SU-DHL-6 (cell line): ENCODE data around the gene HIPK3.

Experiments
- H2AFZ ChIP-seq: fragments of 200-600 bp; sonication (generic); 2 replicates; pipeline ENCODE4 v1.6.1; 2014; ENCODE audit warnings: low read depth, mild to moderate bottlenecking, moderate library complexity, mixed read lengths, antibody characterized with exemption, low read length; ENCODE audit not compliant: severe bottlenecking
- H3F3A ChIP-seq: fragments of 200-600 bp; shearing (Covaris generic); 2 replicates; pipeline ENCODE4 v1.6.0; 2016; ENCODE audit warnings: antibody characterized with exemption, mild to moderate bottlenecking; ENCODE audit not compliant: insufficient read depth
- H3K27ac ChIP-seq: fragments of 200-600 bp; sonication (generic); 2 replicates; pipeline ENCODE4 v1.5.1; 2016; ENCODE audit warnings: low read depth, mild to moderate bottlenecking, low read length, moderate library complexity, mixed read lengths
- H3K27me3 ChIP-seq: fragments of 200-600 bp; sonication (generic), shearing (Covaris generic); 2 replicates; pipeline ENCODE4 v1.6.0; 2014; ENCODE audit warnings: mild to moderate bottlenecking, low read length
- H3K36me3 ChIP-seq: fragments of 200-600 bp; sonication (generic); 2 replicates; pipeline ENCODE4 v1.6.1; 2014; ENCODE audit warnings: mild to moderate bottlenecking, low read length, mixed read lengths
- H3K4me2 ChIP-seq: fragments of 300-600, 200-600 bp; shearing (Covaris generic), sonication (generic); 2 replicates; pipeline ENCODE4 v1.6.0; 2014; ENCODE audit warnings: low read length, low read depth, mild to moderate bottlenecking; ENCODE audit not compliant: poor library complexity, severe bottlenecking
- H3K4me3 ChIP-seq: fragments of 200-600 bp; sonication (generic); 2 replicates; pipeline ENCODE4 v1.5.1; 2014; ENCODE audit warnings: antibody characterized with exemption, low read length, mild to moderate bottlenecking, mixed read lengths; ENCODE audit not compliant: insufficient read depth, poor library complexity, severe bottlenecking
- H3K79me2 ChIP-seq: fragments of 200-600 bp; sonication (generic); 2 replicates; pipeline ENCODE4 v1.6.1; 2014; ENCODE audit warnings: mild to moderate bottlenecking, low read length, moderate library complexity; ENCODE audit not compliant: insufficient read depth
- H3K9ac ChIP-seq: fragments of 200-600 bp; sonication (generic); 2 replicates; pipeline ENCODE4 v1.7.0; 2014; ENCODE audit warnings: mild to moderate bottlenecking, low read length
- H3K9me2 ChIP-seq: fragments of 200-600 bp; sonication (generic); replicated peaks from 2 replicates; pipeline ENCODE4 v1.6.1; 2014; ENCODE audit warnings: low read length; ENCODE audit not compliant: insufficient read depth
- H3K9me3 ChIP-seq: fragments of 200-600 bp; sonication (generic); 2 replicates; pipeline ENCODE4 v1.6.1; 2014; ENCODE audit warnings: low read length, mixed read lengths; ENCODE audit not compliant: insufficient read depth
- H4K20me1 ChIP-seq: fragments of 200-600 bp; sonication (generic); 2 replicates; pipeline ENCODE4 v1.6.1; 2014; ENCODE audit warnings: low read depth, mild to moderate bottlenecking, antibody characterized with exemption, low read length, moderate library complexity, mixed read lengths
- CTCF ChIP-seq: fragments of 200-600 bp; sonication (generic); IDR thresholded peaks from one replicate; pipeline ENCODE4 v1.5.1; 2017; ENCODE audit warnings: antibody characterized with exemption, mild to moderate bottlenecking, low read length, moderate library complexity; ENCODE audit not compliant: insufficient read depth, poor library complexity, severe bottlenecking
- EZH2phosphoT487 ChIP-seq: fragments of 200-600 bp; sonication (generic), shearing (Covaris generic); conservative IDR thresholded peaks from 2 replicates; pipeline ENCODE4 v1.6.1; 2018; ENCODE audit warnings: mild to moderate bottlenecking, antibody characterized with exemption, low read length, moderate library complexity, mixed read lengths

Gene HIPK3

GRCh38 chr11:33320016-33320813, 63.0 kb downstream of the HIPK3 start:
- H3K27me3 ChIP-seq, result no peaks in the 10 kb centered on the region
- no peak overlapping the region for H3K27ac ChIP-seq
- no peak overlapping the region for H3K4me3 ChIP-seq
- H3K9me3 ChIP-seq, result no peaks in the 10 kb centered on the region
- no peaks in the 10 kb centered on the region for H3K9me2 ChIP-seq
- H3F3A ChIP-seq, result no peaks in the 10 kb centered on the region
- no peaks in the 10 kb centered on the region for H3K79me2 ChIP-seq
- H3K36me3 ChIP-seq, result no peaks in the 10 kb centered on the region
- no peak overlapping the region for H3K9ac ChIP-seq
- no peaks in the 10 kb centered on the region for H4K20me1 ChIP-seq
- H3K4me2 ChIP-seq, result no peak overlapping the region
- H2AFZ ChIP-seq, result no peak overlapping the region
- TF ChIP-seq EZH2phosphoT487, result no peak
- no peak for TF ChIP-seq CTCF

GRCh38 chr11:33320814-33321330, 63.7 kb downstream of the HIPK3 start:
- Histone ChIP-seq H3K4me3 (no peak overlapping the region), H3K9ac (no peak overlapping the region), H2AFZ (no peak overlapping the region), H4K20me1 (no peaks in the 10 kb centered on the region), H3K9me3 (no peaks in the 10 kb centered on the region), H3F3A (no peaks in the 10 kb centered on the region), H3K79me2 (no peaks in the 10 kb centered on the region), H3K27me3 (no peaks in the 10 kb centered on the region), H3K9me2 (no peaks in the 10 kb centered on the region), H3K27ac (no peak overlapping the region), H3K36me3 (no peaks in the 10 kb centered on the region), H3K4me2 (no peak overlapping the region)
- TF ChIP-seq EZH2phosphoT487 (no peak), CTCF (no peak)

GRCh38 chr11:33321422-33321821, 64.2 kb downstream of the HIPK3 start:
- Histone ChIP-seq H3K36me3 (no peaks in the 10 kb centered on the region), H3K79me2 (no peaks in the 10 kb centered on the region), H3K27me3 (no peaks in the 10 kb centered on the region), H3K9me3 (no peaks in the 10 kb centered on the region), H3F3A (no peaks in the 10 kb centered on the region), H2AFZ (no peak overlapping the region), H4K20me1 (no peaks in the 10 kb centered on the region), H3K9me2 (no peaks in the 10 kb centered on the region), H3K4me2 (no peak overlapping the region), H3K9ac (no peak overlapping the region), H3K27ac (no peak overlapping the region), H3K4me3 (no peak overlapping the region)
- no peak for TF ChIP-seq CTCF
- TF ChIP-seq EZH2phosphoT487, result no peak
